Activated T-cell treated with anti-CD3 and anti-CD28 coated beads, Interleukin-2, amount 50 U/mL, for 4 hours (primary cell): ENCODE measurements around the gene TIMELESS. TPM values are rescaled to one million over a fixed set of nuclear protein-coding genes. Genes with fewer than 3 reads are reported as not detected.

Experiments
- ATAC-seq, 2 donors: fragments of 200-7000 bp; cut with Tn5 transposase; one replicate each; pipeline ENCODE4 v1.10.0; 2021
- DNase-seq: peaks from one replicate; pipeline ENCODE4 v3.0.0-alpha.2; 2020
- H3K27me3 Mint-ChIP-seq: one replicate; pipeline ENCODE4 v1.8.0; 2021; ENCODE audit warnings: low read depth, mixed read lengths
- H3K36me3 Mint-ChIP-seq: one replicate; pipeline ENCODE4 v1.8.0; 2022; ENCODE audit warnings: mixed read lengths; ENCODE audit not compliant: insufficient read depth
- H3K4me1 Mint-ChIP-seq: one replicate; pipeline ENCODE4 v1.8.0; 2021; ENCODE audit warnings: low read depth, mixed read lengths
- H3K4me3 Mint-ChIP-seq: one replicate; pipeline ENCODE4 v1.8.0; 2021; ENCODE audit warnings: mild to moderate bottlenecking, moderate library complexity, mixed read lengths
- H3K9me3 Mint-ChIP-seq: one replicate; pipeline ENCODE4 v1.8.0; 2021; ENCODE audit warnings: mixed read lengths
- total RNA-seq, 3 donors: library from RNA; stranded (reverse); gene quantifications; one replicate each; pipeline ENCODE4 v1.2.1, GENCODE V29; 2021

The TIMELESS gene
- total RNA-seq, 3 donors from 2014 or later = 35.2 to 45.2 (median 36.6) TPM

GRCh38 chr12:56373515-56373914 lies 75.7 kb downstream of the TIMELESS start:
- no peak overlapping the region for H3K4me3 Mint-ChIP-seq
- peaks cover 6% of the 10 kb centered on the region for H3K9me3 Mint-ChIP-seq
- H3K36me3 Mint-ChIP-seq = peaks cover 2% of the 10 kb centered on the region
- DNase-seq (no peak), ATAC-seq (no peak)
- H3K27me3 Mint-ChIP-seq = no peaks in the 10 kb centered on the region
- H3K4me1 Mint-ChIP-seq = no peaks in the 10 kb centered on the region

GRCh38 chr12:56366948-56367347 lies 82.3 kb downstream of the TIMELESS start:
- DNase-seq (no peak), ATAC-seq (no peak)
- H3K27me3 Mint-ChIP-seq = no peaks in the 10 kb centered on the region
- no peaks in the 10 kb centered on the region for H3K36me3 Mint-ChIP-seq
- H3K9me3 Mint-ChIP-seq = no peaks in the 10 kb centered on the region
- no peak overlapping the region for H3K4me3 Mint-ChIP-seq
- H3K4me1 Mint-ChIP-seq = no peaks in the 10 kb centered on the region

Other genes with a start within 250 kb of the TIMELESS start
- gene RNF41, start 227.5 kb downstream of the TIMELESS start, total RNA-seq = 10 to 100 TPM; 39.3 to 45.6 (median 40.1) TPM
- 100 to 1,000 TPM in 1 of 3 donors, 10 to 100 TPM in 2; 92.7 to 103 (median 98.9) TPM for gene NABP2, start 225.1 kb downstream of the TIMELESS start, total RNA-seq
- under 1 TPM; 0.53 to 0.84 (median 0.79) TPM for gene SLC39A5, start 219.4 kb downstream of the TIMELESS start, total RNA-seq
- 10 to 100 TPM; 60.8 to 70.3 (median 67.5) TPM for gene ANKRD52, start 191.0 kb downstream of the TIMELESS start, total RNA-seq
- 10 to 100 TPM; 11.1 to 13.7 (median 11.5) TPM for gene COQ10A, start 182.5 kb downstream of the TIMELESS start, total RNA-seq
- 100 to 1,000 TPM; 344 to 373 (median 354) TPM for gene CS, start 149.1 kb downstream of the TIMELESS start, total RNA-seq
- gene CNPY2, start 133.4 kb downstream of the TIMELESS start, total RNA-seq = 100 to 1,000 TPM; 162 to 178 (median 174) TPM
- 10 to 100 TPM; 16.4 to 20.3 (median 17.3) TPM for gene PAN2, start 115.4 kb downstream of the TIMELESS start, total RNA-seq
- gene IL23A, start 110.5 kb downstream of the TIMELESS start, total RNA-seq = 10 to 100 TPM; 19.8 to 35.1 (median 26.4) TPM
- gene STAT2, start 89.3 kb downstream of the TIMELESS start, total RNA-seq = 10 to 100 TPM; 35.8 to 55.5 (median 50.4) TPM
- gene APOF, start 86.6 kb downstream of the TIMELESS start, total RNA-seq = under 1 TPM in 1 of 3 donors, not detected in 2; 0.16 TPM
- gene MIP, start 5.2 kb upstream of the TIMELESS start, total RNA-seq = under 1 TPM in 1 of 3 donors, not detected in 2; 0.08 TPM
- 1 to 10 TPM; 4.0 to 4.8 (median 4.1) TPM for gene SPRYD4, start 19.2 kb upstream of the TIMELESS start, total RNA-seq
- gene GLS2, start 38.7 kb upstream of the TIMELESS start, total RNA-seq = 1 to 10 TPM; 1.7 to 4.2 (median 2.2) TPM
- 1 to 10 TPM in 2 of 3 donors, under 1 TPM in 1; 0.66 to 4.0 (median 1.4) TPM for gene RBMS2, start 72.4 kb upstream of the TIMELESS start, total RNA-seq
- 10 to 100 TPM; 53.0 to 64.9 (median 64.5) TPM for gene BAZ2A, start 180.9 kb upstream of the TIMELESS start, total RNA-seq
- 1,000 to 10,000 TPM in 1 of 3 donors, 100 to 1,000 TPM in 2; 885 to 1,118 (median 953) TPM for gene ATP5F1B, start 196.6 kb upstream of the TIMELESS start, total RNA-seq
- 100 to 1,000 TPM; 343 to 400 (median 399) TPM for gene PTGES3, start 238.9 kb upstream of the TIMELESS start, total RNA-seq